HFF-Myc (cell line): ENCODE results near the gene DOCK4.

Experiments used
- DNase-seq: peaks from one replicate; pipeline ENCODE4 v3.0.0-alpha.2; 2011; ENCODE audit warnings: low read depth; ENCODE audit errors: extremely low read depth
- H3K4me3 ChIP-seq: replicated peaks from 2 replicates; pipeline ENCODE4 v1.5.1; 2011; ENCODE audit warnings: low read depth, mild to moderate bottlenecking, control low read depth, low read length
- TF ChIP-seq, protein P1 (sequence below): IDR thresholded peaks from 2 replicates; pipeline ENCODE4 v1.5.1; 2012; ENCODE audit warnings: mild to moderate bottlenecking, low read depth, low read length, control low read depth; ENCODE audit errors: missing control alignments

DOCK4 gene

DNA sequence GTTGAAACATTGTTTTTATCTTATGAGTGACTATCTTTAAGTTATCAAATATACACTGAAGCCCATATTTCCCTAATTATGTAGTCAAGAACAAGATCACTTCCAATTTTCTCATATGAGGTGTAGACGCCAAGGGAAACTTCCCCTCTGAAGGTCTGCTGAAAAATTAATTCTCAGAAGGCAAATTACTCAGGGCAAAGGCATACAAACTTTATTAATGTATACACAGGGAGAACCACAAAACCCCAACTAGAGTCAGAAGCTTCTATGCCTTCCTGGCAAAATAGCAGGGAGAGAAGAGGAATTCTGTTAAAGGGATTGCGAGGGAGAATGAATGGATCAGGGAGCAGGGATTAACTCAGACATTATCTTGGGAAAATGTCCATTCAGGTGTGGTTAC lies 83.4 kb downstream of the DOCK4 start:
- no peak overlapping the region for H3K4me3 ChIP-seq
- TF ChIP-seq, protein P1, sequence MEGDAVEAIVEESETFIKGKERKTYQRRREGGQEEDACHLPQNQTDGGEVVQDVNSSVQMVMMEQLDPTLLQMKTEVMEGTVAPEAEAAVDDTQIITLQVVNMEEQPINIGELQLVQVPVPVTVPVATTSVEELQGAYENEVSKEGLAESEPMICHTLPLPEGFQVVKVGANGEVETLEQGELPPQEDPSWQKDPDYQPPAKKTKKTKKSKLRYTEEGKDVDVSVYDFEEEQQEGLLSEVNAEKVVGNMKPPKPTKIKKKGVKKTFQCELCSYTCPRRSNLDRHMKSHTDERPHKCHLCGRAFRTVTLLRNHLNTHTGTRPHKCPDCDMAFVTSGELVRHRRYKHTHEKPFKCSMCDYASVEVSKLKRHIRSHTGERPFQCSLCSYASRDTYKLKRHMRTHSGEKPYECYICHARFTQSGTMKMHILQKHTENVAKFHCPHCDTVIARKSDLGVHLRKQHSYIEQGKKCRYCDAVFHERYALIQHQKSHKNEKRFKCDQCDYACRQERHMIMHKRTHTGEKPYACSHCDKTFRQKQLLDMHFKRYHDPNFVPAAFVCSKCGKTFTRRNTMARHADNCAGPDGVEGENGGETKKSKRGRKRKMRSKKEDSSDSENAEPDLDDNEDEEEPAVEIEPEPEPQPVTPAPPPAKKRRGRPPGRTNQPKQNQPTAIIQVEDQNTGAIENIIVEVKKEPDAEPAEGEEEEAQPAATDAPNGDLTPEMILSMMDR, result no peak
- no peak for DNase-seq

DNA sequence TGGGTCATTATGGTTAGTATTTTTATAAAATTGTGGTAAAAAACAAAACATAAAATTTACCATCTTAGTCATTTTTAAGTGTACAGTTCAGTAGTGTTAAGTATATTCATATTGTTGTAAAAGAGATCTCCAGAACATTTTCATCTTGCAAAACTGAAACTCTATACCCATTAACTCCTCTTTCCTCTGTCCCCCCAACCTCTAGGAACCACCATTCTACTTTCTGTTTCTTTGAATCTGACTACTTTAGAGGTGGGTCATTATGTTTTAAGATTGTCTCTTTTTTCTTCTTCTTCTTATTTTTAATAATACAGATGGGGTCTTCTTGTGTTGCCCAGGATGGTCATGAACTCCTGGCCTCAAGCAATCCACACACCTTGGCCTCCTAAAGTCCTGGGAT lies 84.1 kb downstream of the DOCK4 start:
- TF ChIP-seq, protein P1, result no peak
- no peak for DNase-seq
- H3K4me3 ChIP-seq, result no peak overlapping the region

DNA sequence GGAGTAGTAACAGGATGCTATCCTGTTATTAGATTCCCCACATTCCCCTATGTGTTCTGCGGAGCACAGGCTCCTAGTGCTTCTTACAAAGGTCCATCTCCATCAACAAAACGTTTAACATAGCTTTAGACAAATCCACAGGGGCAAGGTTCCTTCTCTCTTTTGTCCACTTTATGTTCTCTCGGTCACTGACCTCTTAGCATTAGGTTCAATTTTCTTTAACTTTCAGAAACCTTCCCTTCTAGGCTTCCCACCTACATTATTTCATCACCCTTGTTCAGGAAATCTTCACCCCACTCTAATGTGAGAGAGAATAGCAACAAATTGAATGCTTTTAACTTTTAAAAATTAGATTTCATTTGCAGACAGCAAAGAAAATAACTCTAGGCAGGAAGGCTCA lies 84.9 kb downstream of the DOCK4 start:
- DNase-seq, result no peak
- TF ChIP-seq, protein P1, result no peak
- no peak overlapping the region for H3K4me3 ChIP-seq

DNA sequence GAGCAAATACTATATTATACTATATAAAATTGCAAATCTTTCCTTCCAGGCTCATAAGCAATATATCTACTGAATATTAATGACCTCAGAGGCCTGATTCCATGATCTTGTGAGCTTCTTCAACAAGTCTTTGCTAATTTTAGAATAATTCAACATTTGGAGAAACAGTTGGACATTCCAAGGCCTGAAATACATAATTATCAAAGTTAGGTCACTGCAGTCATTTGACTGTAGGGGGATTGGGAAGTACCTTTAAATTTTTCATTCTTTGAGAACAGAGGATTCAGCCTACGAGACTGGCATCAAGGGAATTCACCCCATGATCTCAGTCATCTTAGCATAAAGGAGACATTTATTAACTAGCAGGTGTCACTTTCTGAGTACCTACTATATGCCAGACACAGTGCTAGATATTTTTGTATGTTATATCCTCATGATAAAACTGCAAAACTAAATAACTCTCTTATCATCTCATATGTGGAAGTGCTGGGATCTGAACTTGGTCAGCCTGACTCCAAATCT lies 85.4 kb downstream of the DOCK4 start:
- TF ChIP-seq, protein P1, result no peak
- no peak for DNase-seq
- no peak overlapping the region for H3K4me3 ChIP-seq

DNA sequence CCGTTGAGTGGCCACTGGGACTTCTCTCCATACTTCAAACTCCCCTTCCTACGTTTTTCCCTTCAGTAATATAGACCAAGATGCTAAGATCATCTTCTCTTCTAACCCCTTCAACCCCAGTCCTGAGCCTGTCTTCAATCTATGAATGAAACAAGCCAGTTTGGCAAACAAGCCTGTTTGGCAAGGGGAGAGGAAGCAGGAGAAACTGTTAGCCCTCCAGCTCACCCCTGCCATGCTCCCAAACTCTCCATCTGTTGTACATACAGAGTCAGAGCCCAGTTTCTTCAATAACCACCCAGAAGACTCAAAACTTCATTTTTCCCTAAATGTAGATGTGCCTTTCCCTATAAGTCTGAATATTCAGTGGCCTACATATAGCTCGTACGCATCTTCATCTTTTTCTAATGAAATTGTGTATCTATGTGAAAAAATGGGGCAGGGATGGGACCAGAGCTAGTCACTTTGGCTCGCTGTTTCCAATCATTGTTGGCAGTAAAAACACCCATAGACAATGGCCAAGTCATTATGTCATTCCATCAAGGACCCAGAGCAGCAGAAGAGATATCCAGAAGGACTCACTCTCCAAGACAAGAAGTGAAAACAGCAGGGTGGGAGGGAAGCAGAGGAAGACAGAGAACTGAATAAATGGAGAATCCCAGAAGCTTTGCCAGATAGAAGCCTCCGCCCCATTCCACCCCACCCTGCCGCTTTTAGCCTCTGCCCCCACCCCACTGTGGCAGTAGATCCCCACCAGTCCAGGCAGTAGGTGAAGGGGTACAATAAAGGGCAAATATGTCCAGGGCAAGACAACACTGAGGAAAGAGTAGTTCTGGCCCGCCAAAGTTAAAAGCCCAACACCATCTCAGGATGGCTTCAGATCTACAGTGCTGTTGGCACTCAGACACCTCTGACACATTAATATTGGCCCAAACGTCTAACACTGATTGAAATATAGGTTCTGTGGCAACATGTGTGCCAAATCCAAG lies 87.3 kb downstream of the DOCK4 start:
- TF ChIP-seq, protein P1, result no peak
- no peak overlapping the region for H3K4me3 ChIP-seq
- DNase-seq, result no peak

DNA sequence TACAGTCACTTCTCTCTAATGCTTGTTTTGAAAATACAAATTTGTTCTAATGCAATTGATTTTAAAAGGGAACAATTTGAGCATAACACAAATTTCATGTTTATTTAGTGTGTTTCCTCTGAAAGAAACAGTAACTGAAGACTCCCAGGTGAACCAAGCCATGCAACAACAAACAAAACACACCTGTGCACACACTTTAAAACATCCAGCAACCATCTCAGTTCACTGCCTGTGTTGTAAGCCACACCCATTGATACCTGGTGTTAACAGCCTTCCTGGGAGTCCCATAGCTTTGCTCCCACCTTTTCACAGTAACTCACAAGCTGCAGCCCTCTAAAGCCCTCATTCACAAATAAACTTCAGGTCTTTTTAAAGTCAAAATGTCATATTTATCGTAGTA lies 89.3 kb downstream of the DOCK4 start:
- TF ChIP-seq, protein P1, result no peak
- DNase-seq, result no peak
- no peak overlapping the region for H3K4me3 ChIP-seq

DNA sequence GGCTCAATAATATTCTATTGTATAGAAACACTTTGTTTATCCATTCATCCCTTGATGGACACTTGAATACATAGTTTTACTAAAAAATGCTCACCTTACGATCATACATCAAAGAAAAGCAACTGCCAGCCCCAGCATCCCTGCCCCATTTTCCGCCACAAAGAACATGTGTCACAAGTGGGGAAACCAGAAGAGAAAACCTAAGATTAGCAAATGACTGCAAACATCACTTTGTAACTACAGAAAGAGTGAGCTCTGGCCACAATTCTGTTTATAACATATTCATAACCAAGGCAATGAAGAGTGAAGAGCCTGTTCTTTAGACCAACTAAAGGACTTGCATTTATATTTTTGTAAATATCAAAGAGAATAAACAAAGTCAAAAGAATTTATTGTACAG lies 89.8 kb downstream of the DOCK4 start:
- DNase-seq, result no peak
- TF ChIP-seq, protein P1, result no peak

More for the DNA sequence above, 89.8 kb downstream of the DOCK4 start:
- H3K4me3 ChIP-seq, result no peak overlapping the region
